MCF 10A (cell line): ENCODE measurements around the gene CIPC. TPM values are rescaled to one million over a fixed set of nuclear protein-coding genes. Genes with fewer than 3 reads are reported as not detected.

Experiments used
- BruUV-seq: library from RNA; stranded (reverse); fragments of 400-500 nt; replicated peaks from 2 replicates; lab custom pipeline; 2021; lab: Mats Ljungman, UMichigan
- CTCF ChIA-PET: fragments of 300-600 bp; sonication (Branson Sonifier 250); formaldehyde crosslinking; extraction: SDS; loops from one replicate; lab custom pipeline; 2021; ENCODE audit warnings: antibody characterized with exemption, inconsistent platforms; lab: Yijun Ruan, JAX
- POLR2A ChIA-PET: fragments of 300-600, 350-650 bp; sonication (Branson Sonifier 250); formaldehyde crosslinking; extraction: SDS; loops from one replicate; lab custom pipeline; 2020; ENCODE audit warnings: antibody characterized with exemption, inconsistent platforms; lab: Yijun Ruan, JAX
- DNase-seq: peaks from one replicate; pipeline ENCODE4 v3.0.0-alpha.2; 2018; ENCODE audit not compliant: unreplicated experiment
- H3K27ac Mint-ChIP-seq: one replicate; pipeline ENCODE4 v1.8.0; 2022; ENCODE audit warnings: mild to moderate bottlenecking, low read depth, mixed read lengths; ENCODE audit not compliant: unreplicated experiment
- H3K27me3 Mint-ChIP-seq: one replicate; pipeline ENCODE4 v1.8.0; 2022; ENCODE audit warnings: mixed read lengths; ENCODE audit not compliant: insufficient read depth, unreplicated experiment
- H3K36me3 Mint-ChIP-seq: one replicate; pipeline ENCODE4 v1.8.0; 2022; ENCODE audit warnings: mild to moderate bottlenecking, moderate library complexity, mixed read lengths; ENCODE audit not compliant: insufficient read depth, unreplicated experiment
- H3K4me1 Mint-ChIP-seq: one replicate; pipeline ENCODE4 v1.8.0; 2022; ENCODE audit warnings: mixed read lengths; ENCODE audit not compliant: insufficient read depth, unreplicated experiment
- H3K4me3 Mint-ChIP-seq: one replicate; pipeline ENCODE4 v1.8.0; 2022; ENCODE audit warnings: mild to moderate bottlenecking, moderate library complexity, mixed read lengths; ENCODE audit not compliant: unreplicated experiment
- H3K9me3 Mint-ChIP-seq: one replicate; pipeline ENCODE4 v1.8.0; 2022; ENCODE audit warnings: mixed read lengths; ENCODE audit not compliant: unreplicated experiment
- CTCF ChIP-seq: fragments of 200-600 bp; IDR thresholded peaks from one replicate; pipeline ENCODE4 v1.8.0; 2022; ENCODE audit warnings: antibody characterized with exemption, mild to moderate bottlenecking; ENCODE audit not compliant: unreplicated experiment
- intact Hi-C: fragments of 100-400 bp; cut with micrococcal nuclease; formaldehyde crosslinking; loops from 2 replicates; pipeline ENCODE4 v1.14.1; 2022
- total RNA-seq: library from RNA; stranded (reverse); gene quantifications from 2 replicates; pipeline ENCODE4 v1.2.3, GENCODE V29; 2022

CIPC gene
- total RNA-seq, 1 experiment from 2014 or later, result 9.7 TPM

- H3K9me3 Mint-ChIP-seq, result no peaks in the 10 kb centered on the region
- no TSS peak for BruUV-seq
- H3K4me1 Mint-ChIP-seq, result peaks cover 5% of the 10 kb centered on the region
- H3K27me3 Mint-ChIP-seq, result peaks cover 4% of the 10 kb centered on the region
- POLR2A ChIA-PET, result interaction anchor here (0.8 to 2.0 kb wide), 6 partner anchors 23 to 164 kb away, joined by 3 to 8 read pairs (median 4); no protein-coding TSS in a partner anchor
- H3K4me3 Mint-ChIP-seq, result no peak overlapping the region
- TF ChIP-seq CTCF, result peak; percentile 32
- intact Hi-C loops, result loop anchor here (1.0 to 5.0 kb wide), 4 partner anchors 61 to 400 kb away; partner anchors contain the start of genes AHSA1 and VIPAS39
- no peak overlapping the region for H3K27ac Mint-ChIP-seq
- CTCF ChIA-PET, result interaction anchor here (0.6 to 8.4 kb wide), 65 partner anchors 9 to 402 kb away, joined by 3 to 153 read pairs (median 5); partner anchors contain the start of genes CIPC, GSTZ1, SAMD15 and TMED8
- DNase-seq, result peak; percentile 31
- no peaks in the 10 kb centered on the region for H3K36me3 Mint-ChIP-seq
Observed at GRCh38 chr14:77151918-77152588, 54.0 kb downstream of the CIPC start.

- no peak overlapping the region for H3K4me3 Mint-ChIP-seq
- no TSS peak for BruUV-seq
- H3K9me3 Mint-ChIP-seq, result no peaks in the 10 kb centered on the region
- no peak overlapping the region for H3K27ac Mint-ChIP-seq
- ChIA-PET CTCF (interaction anchor here (0.6 to 8.4 kb wide), 23 partner anchors 8 to 1090 kb away, joined by 3 to 153 read pairs (median 5); partner anchors contain the start of genes GSTZ1, TMEM63C and ZDHHC22), POLR2A (interaction anchor here (0.8 to 2.0 kb wide), 3 partner anchors 54 to 161 kb away, joined by 3 to 8 read pairs (median 5); no protein-coding TSS in a partner anchor)
- H3K27me3 Mint-ChIP-seq, result no peaks in the 10 kb centered on the region
- intact Hi-C loops, result loop anchor here (5.0 kb wide), 2 partner anchors 303 to 398 kb away; partner anchors contain the start of genes AHSA1 and VIPAS39
- H3K4me1 Mint-ChIP-seq, result peaks cover 17% of the 10 kb centered on the region
- DNase-seq, result no peak
- H3K36me3 Mint-ChIP-seq, result no peaks in the 10 kb centered on the region
- no peak for TF ChIP-seq CTCF
Observed at GRCh38 chr14:77153802-77154201, 55.7 kb downstream of the CIPC start.

- Mint-ChIP-seq H3K4me1 (peaks cover 18% of the 10 kb centered on the region), H3K27me3 (no peaks in the 10 kb centered on the region), H3K4me3 (no peak overlapping the region), H3K36me3 (no peaks in the 10 kb centered on the region), H3K27ac (no peak overlapping the region), H3K9me3 (no peaks in the 10 kb centered on the region)
- POLR2A ChIA-PET, result interaction anchor here (0.7 to 2.0 kb wide), 2 partner anchors 51 to 160 kb away, joined by 4 to 8 read pairs; no protein-coding TSS in a partner anchor
- CTCF ChIA-PET, result interaction anchor here (0.6 to 8.4 kb wide), 11 partner anchors 12 to 396 kb away, joined by 3 to 153 read pairs (median 25); partner anchors contain the start of gene ZDHHC22
- intact Hi-C loops, result loop anchor here (5.0 kb wide), 2 partner anchors 303 to 398 kb away; partner anchors contain the start of genes AHSA1 and VIPAS39
- BruUV-seq, result no TSS peak
- TF ChIP-seq CTCF, result no peak
- DNase-seq, result no peak
Observed at GRCh38 chr14:77154421-77154820, 56.4 kb downstream of the CIPC start.

- intact Hi-C loops, result no loop called here
- Mint-ChIP-seq H3K36me3 (no peaks in the 10 kb centered on the region), H3K4me3 (no peak overlapping the region), H3K27me3 (no peaks in the 10 kb centered on the region), H3K9me3 (no peaks in the 10 kb centered on the region), H3K4me1 (peaks cover 18% of the 10 kb centered on the region), H3K27ac (no peak overlapping the region)
- ChIA-PET CTCF (interaction anchor here (0.6 to 7.8 kb wide), 8 partner anchors 17 to 395 kb away, joined by 3 to 153 read pairs (median 26); no protein-coding TSS in a partner anchor), POLR2A (interaction anchor here (0.7 kb wide), 1 partner anchor 51 kb away, joined by 4 read pairs; no protein-coding TSS in a partner anchor)
- TF ChIP-seq CTCF, result no peak
- BruUV-seq, result no TSS peak
- DNase-seq, result no peak
Observed at GRCh38 chr14:77155083-77155482, 57.0 kb downstream of the CIPC start.
